Measurements from ENCODE around the gene FSD2. TPM values are rescaled to one million over a fixed set of nuclear protein-coding genes. Genes with fewer than 3 reads are reported as not detected.

FSD2 gene
- total and polyA plus RNA-seq, 10 of the 15 experiments (the other 5 are each of a cell fraction or from before 2014, with no cell fraction given): under 0.01 to 0.39 (median 0.07) TPM; not detected in 3

DNA sequence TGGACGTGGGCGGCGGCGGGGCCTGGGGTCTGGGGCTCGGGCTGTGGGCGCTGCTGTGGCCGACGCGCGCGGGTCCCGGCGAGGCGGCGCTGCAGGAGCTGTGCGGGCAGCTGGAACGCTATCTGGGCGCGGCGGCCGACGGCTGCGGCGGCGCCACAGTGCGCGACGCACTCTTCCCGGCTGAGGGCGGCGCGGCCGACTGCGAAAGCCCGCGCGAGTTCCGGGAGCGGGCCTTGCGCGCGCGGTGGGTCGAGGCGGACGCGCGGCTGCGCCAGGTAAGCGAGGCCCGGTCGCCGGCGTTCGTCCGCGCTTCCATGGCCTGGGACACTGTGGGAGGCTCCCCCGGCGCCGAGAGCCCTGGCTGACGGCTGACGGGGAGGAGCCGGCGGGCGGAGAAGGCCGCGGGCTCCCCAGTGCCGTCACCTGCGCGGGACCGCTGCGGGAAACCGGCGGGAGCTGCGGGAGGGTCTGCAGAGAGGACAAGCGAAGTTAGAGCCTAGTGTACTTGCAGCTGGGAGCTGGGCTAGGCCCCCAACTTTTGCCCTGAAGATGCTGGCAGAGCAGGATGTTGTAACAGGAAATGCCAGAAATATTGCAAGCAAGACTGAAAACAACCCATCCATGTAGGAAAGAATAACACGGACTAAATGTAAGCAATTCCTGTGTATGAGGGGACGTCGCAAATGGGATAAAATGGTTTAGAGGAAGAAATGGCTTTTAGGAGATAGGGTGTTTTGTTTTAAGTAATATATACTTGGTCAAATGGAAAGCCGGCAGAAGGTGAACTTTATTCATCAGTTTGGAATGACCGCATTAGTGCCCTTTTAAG, 4.4 kb upstream of the FSD2 start (continued):
- TF ChIP-seq PAX5 (IDR thresholded peaks at IDR 0.05; ENCODE audit: borderline replicate concordance, low read depth, low read length): no peak
- no peak for TF ChIP-seq ZNF274 (IDR thresholded peaks at IDR 0.05; ENCODE audit: insufficient read depth, insufficient read length)
- no peak for TF ChIP-seq ZNF384 (IDR thresholded peaks at IDR 0.05; ENCODE audit: borderline replicate concordance, low read depth, low read length)
- TF ChIP-seq, protein P1, sequence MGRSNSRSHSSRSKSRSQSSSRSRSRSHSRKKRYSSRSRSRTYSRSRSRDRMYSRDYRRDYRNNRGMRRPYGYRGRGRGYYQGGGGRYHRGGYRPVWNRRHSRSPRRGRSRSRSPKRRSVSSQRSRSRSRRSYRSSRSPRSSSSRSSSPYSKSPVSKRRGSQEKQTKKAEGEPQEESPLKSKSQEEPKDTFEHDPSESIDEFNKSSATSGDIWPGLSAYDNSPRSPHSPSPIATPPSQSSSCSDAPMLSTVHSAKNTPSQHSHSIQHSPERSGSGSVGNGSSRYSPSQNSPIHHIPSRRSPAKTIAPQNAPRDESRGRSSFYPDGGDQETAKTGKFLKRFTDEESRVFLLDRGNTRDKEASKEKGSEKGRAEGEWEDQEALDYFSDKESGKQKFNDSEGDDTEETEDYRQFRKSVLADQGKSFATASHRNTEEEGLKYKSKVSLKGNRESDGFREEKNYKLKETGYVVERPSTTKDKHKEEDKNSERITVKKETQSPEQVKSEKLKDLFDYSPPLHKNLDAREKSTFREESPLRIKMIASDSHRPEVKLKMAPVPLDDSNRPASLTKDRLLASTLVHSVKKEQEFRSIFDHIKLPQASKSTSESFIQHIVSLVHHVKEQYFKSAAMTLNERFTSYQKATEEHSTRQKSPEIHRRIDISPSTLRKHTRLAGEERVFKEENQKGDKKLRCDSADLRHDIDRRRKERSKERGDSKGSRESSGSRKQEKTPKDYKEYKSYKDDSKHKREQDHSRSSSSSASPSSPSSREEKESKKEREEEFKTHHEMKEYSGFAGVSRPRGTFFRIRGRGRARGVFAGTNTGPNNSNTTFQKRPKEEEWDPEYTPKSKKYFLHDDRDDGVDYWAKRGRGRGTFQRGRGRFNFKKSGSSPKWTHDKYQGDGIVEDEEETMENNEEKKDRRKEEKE (IDR thresholded peaks at IDR 0.05): no peak
- TF ChIP-seq ZSCAN29 (IDR thresholded peaks at IDR 0.05): 0 out of 2 replicates have a peak, but pooled peaks have one; percentile 9
- TF ChIP-seq GATAD2B (conservative IDR thresholded peaks at IDR 0.05; ENCODE audit: low read depth): peak; percentile 68
- TF ChIP-seq MTA2 (IDR thresholded peaks at IDR 0.05; ENCODE audit: low read depth): no peak
- no peak for TF ChIP-seq KDM1A (IDR thresholded peaks at IDR 0.05; ENCODE audit: borderline replicate concordance)
- TF ChIP-seq ESRRA (IDR thresholded peaks at IDR 0.05; ENCODE audit: low read length): no peak
- 0 out of 2 replicates have a peak, but pooled peaks have one; percentile 2 for TF ChIP-seq DPF2 (IDR thresholded peaks at IDR 0.05)
- TF ChIP-seq ETV6 (conservative IDR thresholded peaks at IDR 0.05 in 1 of 2, IDR thresholded peaks at IDR 0.05 in 1 of 2; ENCODE audit: borderline replicate concordance in 1 of 2, low read depth in 1 of 2): no peak
- TF ChIP-seq ZNF24 (IDR thresholded peaks at IDR 0.05): no peak
- no peak for TF ChIP-seq SREBF1 (IDR thresholded peaks at IDR 0.05; ENCODE audit: low read length)
- TF ChIP-seq, protein P2, sequence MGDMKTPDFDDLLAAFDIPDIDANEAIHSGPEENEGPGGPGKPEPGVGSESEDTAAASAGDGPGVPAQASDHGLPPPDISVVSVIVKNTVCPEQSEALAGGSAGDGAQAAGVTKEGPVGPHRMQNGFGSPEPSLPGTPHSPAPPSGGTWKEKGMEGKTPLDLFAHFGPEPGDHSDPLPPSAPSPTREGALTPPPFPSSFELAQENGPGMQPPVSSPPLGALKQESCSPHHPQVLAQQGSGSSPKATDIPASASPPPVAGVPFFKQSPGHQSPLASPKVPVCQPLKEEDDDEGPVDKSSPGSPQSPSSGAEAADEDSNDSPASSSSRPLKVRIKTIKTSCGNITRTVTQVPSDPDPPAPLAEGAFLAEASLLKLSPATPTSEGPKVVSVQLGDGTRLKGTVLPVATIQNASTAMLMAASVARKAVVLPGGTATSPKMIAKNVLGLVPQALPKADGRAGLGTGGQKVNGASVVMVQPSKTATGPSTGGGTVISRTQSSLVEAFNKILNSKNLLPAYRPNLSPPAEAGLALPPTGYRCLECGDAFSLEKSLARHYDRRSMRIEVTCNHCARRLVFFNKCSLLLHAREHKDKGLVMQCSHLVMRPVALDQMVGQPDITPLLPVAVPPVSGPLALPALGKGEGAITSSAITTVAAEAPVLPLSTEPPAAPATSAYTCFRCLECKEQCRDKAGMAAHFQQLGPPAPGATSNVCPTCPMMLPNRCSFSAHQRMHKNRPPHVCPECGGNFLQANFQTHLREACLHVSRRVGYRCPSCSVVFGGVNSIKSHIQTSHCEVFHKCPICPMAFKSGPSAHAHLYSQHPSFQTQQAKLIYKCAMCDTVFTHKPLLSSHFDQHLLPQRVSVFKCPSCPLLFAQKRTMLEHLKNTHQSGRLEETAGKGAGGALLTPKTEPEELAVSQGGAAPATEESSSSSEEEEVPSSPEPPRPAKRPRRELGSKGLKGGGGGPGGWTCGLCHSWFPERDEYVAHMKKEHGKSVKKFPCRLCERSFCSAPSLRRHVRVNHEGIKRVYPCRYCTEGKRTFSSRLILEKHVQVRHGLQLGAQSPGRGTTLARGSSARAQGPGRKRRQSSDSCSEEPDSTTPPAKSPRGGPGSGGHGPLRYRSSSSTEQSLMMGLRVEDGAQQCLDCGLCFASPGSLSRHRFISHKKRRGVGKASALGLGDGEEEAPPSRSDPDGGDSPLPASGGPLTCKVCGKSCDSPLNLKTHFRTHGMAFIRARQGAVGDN (IDR thresholded peaks at IDR 0.05): peak; percentile 36; the same call in 1 of the 2 replicates

Measured in GM12878 (cell line).